SIG-M5 treated with dmso at 0.1 percent for 504 hours (cell line): Measurements from ENCODE around the gene MCTS1.
"Not testable (repeated sequence)": the region's sequence is repeated elsewhere in the genome, so short reads cannot be mapped to it uniquely, and the experiment has no call there.

ENCODE experiments used
- DNase-seq: peaks from one replicate; lab custom pipeline; 2025; ENCODE audit not compliant: unreplicated experiment; lab: John Stamatoyannopoulos, UW

The MCTS1 gene

DNA sequence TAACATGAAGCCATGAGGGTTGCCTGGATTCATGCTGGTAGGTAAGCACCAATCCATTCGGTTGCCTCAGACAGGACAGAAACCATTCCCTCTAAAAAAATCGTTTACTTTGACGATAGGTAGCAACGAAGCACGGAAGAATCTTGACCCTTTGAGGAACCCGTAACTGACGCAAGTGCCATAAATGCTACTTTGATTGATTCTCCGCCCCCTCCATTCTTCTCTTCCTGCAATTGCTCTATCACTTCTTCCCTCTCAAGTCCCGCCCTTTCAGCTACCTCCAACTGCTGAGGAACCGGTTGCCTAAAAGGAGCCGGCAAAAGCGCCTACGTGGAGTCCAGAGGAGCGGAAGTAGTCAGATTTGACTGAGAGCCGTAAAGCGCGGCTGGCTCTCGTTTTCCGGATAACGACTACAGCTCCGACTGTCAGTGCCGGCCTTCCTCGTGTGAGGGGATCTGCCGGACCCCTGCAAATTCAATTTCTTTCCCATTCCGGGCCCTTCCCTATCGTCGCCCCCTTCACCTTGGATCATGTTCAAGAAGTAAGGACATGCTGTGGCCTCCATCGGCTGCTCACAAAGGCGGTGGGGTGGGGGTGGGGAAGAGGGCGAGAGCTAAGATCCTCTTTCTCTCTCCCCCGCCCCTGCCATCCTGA lies at the start of gene MCTS1:
MCTS1 (plus strand) TSS at position 395 of the 654 bp plus-strand sequence; CDS start at position 531, 136 bp downstream.
- peak; percentile 95 for DNase-seq

GRCh38 chrX:120556251-120556650 lies 47.6 kb upstream of the MCTS1 start:
- no peak for DNase-seq

DNA sequence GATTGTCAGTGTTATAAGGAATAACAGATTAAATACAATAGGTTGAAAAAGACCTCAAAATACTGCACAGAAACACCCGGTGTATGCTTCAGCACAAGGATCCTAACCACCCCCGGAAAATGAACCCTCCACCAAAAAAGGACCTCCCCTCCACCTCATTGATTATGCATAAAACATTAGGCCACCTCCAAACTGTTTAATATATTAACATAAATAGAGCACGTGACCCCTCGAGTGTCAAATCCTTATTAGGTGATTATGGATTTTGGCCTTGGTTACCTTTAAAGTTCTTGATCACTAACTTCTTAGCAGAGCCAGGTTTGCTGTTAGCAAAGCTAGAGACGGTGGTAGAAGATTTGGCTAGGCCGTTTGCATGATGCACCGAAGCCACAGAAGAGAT lies 44.1 kb upstream of the MCTS1 start:
- no peak for DNase-seq

DNA sequence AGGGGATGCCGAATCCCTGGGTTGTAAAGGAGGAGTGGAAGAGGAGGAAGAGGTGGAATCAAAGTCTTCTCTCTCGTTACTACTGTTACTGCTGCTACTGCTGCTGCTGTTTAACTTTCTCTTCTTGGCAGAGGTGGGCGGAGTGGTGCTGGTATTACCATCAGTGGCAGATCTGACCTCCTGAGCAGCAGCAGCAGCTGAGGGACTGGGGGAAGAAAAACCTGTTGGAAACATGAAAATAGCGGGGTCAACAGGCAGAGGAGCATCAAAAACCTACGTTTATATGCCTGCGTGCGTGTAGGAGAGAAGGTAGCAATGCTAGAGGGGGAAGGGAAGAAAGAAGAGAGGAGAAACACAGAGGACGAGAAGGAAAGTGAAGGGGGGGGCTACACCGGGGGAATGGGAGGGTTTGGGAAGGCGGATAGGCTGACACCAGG lies 43.5 kb upstream of the MCTS1 start:
- peak; percentile 39 for DNase-seq

DNA sequence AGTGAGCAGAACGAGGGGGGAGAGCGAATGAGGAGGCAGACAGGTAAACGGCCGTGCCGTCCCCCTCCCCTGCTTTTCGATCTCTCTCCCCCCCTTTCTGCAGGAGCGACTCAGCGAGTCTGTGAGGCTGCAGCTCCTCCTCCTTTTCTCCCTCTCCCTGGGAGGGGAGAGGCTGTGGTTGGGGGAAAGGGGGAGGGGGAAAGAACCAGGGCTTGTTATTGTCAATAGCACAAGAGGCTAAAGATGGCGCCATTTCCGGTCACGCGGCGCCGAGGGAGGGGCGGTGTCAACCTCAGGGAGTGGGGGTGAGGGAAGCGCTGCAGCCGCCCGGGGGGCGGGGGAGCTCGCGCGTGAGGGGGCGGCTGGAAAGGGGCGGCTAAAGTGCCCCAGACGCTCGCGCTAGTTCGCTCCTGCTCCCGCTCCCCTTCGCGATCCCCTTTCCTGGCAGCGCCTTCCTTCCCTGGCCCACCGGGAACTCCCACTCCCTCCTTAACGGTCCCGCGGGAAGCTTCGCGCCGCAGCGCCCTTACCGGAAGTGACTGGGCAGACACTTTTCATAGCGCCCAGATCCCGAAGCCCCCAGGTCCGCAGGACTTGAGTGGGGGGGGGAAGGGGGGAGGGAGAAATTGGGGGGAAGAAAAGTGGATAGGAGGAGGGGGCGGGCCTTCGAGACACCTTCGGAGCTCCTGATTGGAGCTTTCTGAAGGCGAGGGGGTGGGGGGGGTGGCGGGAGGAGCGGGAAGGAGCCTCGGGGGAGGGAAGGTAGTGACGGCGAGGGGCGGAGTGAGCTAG lies 42.9 kb upstream of the MCTS1 start, which contains the start of gene CUL4B:
CUL4B (minus strand) TSS at position 121 of the 792 bp plus-strand sequence. CDS start 324 bp downstream, outside the sequence.
- DNase-seq = peak; percentile 87

DNA sequence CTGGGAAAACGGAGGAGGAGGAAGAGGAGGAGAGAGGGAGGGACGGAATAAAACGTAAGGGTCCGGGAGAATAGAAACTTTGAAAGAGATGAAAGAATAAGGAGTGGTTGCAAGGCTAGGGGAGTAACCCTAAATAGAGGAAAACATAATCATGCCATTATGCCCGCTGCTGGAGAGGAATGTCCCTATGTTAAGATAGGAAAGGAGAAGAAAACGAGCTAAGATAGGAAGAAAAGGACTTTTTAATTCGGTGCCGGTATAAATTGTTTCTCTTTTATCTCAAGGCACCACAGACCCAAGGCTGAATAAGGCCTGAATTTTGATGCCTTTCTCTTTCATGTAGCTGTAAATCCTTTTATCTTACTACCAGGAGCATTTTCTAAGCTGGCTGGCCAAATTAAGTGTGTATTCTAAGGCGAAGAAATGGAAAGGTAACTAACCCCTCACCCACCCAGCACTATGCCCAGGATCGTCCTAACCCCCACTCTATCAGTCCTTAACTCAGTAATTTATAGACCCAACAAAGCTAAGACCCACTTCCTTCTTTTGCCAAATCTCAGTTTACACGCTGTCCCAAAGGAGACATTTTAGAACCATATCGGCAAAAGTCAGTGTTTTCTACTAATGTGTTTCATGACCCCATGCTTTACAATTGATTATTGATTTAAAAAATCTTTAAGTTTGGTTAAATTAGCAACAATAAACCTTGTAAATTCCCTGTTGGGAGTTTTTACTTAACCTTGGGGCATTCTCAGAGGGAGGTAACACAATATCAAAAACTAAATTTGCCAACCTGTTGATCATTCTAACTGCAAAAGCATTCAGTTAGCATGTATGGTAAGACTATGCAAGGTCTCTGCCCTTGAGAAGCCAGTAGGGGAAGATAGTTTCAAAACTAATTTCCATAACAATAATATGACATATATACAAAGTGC lies 42.0 kb upstream of the MCTS1 start:
- no peak for DNase-seq

DNA sequence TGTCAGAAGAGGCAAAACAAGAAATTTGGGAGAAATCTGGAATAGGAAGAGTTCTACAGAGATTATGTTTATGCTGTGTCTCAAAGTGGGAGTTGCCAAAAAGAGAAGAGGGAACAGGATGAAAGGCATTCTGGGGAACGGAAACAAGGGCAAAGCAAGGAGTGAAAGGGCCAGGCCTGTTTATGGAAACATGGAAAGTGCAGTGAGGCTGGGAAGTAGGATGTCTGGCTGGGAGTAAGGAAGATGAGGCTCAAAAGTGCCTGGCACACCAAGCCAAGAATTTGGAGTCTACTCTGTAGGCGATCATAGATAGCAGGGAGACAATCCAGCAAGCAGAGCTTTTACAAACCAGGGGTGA lies 41.4 kb upstream of the MCTS1 start:
- DNase-seq = no peak

- DNase-seq = no peak
Measured at GRCh38 chrX:120564925-120565324, 39.0 kb upstream of the MCTS1 start.

DNA sequence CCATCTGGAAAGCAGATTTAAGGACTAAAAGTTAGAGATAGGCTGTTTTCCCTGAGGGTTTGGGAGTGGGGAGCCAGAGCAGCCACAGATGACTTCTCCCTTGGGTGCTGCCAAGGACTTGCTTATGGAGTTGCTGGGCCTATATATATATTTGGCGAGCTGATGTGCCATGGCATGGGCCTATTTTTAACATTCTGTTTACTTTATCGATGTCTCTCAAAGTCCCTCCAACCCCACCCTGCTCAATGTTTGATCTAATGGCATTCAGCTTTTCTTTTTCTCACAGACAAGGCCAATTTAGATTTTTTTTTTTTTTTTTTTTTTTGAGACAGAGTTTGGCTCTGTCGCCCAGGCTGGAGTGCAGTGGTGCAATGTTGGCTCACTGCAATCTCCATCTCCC lies 37.1 kb upstream of the MCTS1 start:
- DNase-seq = no peak

DNA sequence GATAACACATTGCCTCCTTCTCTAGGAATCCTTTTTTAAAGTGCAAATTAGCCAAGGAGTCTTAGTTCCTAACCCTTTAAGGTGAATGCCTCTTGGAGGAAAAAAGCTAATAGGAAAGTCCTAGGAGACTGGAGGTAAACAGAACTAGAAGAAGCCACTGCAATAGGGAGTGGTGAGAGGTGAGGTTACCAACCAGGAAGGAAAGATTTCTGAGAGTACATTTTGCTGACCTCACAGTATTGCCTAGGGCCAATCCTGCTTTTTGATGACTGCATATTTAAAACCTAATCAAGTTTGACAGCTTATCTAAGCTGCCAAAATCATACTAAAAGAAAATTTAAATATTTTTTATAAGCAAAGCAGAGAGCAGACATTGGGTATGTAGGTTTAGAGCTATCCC lies 35.9 kb upstream of the MCTS1 start:
- DNase-seq = no peak

- no peak for DNase-seq
Measured at GRCh38 chrX:120568609-120569008, 35.3 kb upstream of the MCTS1 start.

GRCh38 chrX:120570011-120570600 lies 33.8 kb upstream of the MCTS1 start:
- DNase-seq = no peak

DNA sequence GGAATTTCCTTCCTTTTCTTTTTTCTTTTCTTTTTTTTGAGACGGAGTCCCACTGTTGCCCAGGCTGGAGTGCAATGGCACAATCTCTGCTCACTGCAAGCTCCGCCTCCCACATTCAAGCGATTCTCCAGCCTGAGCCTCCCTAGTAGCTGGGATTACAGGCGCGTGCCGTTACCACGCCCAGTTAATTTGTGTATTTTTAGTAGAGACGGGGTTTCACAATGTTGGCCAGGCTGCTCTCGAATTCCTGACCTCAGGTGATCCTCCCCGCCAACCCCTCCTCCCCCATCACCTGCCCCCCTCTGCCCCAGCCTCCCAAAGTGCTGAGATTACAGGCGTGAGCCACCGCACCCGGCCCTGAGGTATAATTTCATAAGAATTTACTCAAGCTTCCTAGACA lies 30.1 kb upstream of the MCTS1 start:
- not testable (repeated sequence) for DNase-seq

- DNase-seq = no peak
Measured at GRCh38 chrX:120575379-120576114, 28.4 kb upstream of the MCTS1 start.

GRCh38 chrX:120585702-120586101 lies 18.2 kb upstream of the MCTS1 start:
- DNase-seq = no peak

- peak; percentile 42 for DNase-seq
Measured at GRCh38 chrX:120604361-120604782, 471 bp downstream of the MCTS1 start.

DNA sequence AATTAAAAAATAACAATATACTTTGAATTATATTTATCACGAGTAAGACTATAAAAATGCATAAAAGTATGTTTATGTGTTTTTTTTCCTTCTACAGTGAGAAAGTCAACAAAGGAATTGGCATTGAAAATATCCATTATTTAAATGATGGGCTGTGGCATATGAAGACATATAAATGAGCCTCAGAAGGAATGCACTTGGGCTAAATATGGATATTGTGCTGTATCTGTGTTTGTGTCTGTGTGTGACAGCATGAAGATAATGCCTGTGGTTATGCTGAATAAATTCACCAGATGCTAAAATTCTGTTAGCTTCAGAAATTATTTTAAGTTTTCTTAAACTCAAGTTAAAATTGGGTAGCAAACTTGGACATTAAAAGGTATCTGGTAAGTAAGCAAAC lies 8.2 kb downstream of the MCTS1 start:
- no peak for DNase-seq

DNA sequence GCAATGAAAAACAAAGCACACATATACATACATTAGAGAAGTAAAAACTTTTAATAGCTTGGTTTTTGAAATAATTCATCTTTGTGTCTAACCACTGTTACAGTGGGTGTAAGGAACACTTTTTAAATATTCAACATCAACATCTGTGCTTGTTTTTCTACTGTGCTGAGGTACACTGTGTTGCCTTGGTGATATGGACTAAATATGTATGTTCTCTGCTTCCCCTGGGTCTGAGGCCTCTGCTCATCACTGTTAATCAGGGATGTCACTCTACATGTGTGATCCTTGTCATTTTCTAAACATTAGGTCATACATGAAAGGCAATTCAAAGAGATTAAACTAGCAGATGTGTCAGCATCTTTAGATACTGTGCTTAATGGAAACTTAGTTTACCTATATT lies 10.9 kb downstream of the MCTS1 start:
- DNase-seq = no peak

DNA sequence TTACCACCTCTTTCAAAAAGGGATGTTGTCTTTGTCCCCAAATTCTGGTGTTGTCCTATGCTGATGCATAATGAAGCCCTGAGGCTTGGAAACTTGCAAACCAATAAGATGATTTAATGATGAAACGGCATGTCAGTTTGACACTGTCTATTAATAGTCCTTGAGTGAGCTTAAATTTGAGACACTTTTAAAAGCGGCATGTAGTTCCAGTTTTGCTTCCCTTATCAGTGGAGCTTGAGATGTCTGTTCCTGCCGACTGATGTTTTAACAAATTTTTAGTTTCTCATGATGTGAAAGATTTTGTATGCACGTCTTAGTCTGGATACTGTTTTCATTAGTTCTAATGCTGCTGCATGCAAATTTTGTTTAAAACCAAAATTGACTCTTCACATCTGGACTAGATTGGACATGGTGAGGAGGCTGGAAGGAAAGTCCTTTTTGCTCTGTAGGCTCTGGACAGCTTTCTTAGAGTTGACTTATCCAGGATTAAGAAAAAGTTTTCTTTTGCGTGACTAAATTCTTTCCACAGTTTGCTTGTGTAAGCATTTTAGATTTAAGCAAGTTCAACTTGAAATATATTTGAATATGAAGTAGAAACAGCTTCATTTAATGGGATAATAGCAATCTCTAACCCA lies 14.2 kb downstream of the MCTS1 start:
- peak; percentile 63 for DNase-seq

DNA sequence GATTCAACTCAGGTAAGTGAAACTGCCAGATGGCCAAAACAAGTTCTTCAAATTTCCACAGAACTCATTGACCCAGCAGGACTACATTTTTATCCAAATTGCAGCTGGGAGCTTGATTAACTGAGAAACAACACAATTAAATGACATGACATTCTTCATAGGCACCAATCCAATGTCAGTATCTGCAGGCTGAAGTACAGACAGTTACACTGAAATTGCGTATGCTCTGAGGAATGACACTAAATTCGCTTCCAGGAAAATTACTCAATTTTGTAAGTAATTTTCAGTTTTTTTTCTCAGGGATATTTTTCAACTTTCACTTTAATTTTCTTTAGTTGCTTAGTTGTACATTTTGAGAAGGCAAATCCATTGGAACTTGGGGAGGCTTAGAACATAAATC lies 21.5 kb downstream of the MCTS1 start:
- DNase-seq = no peak
